ENCODE data around the gene MX2. TPM values are rescaled to one million over a fixed set of nuclear protein-coding genes. Genes with fewer than 3 reads are reported as not detected.

Gene MX2
- total and polyA plus RNA-seq, 9 of the 15 experiments (the other 6 are each of a cell fraction or from before 2014, with no cell fraction given): 0.10 to 0.95 (median 0.47) TPM; not detected in 1

- TF ChIP-seq, protein P1, sequence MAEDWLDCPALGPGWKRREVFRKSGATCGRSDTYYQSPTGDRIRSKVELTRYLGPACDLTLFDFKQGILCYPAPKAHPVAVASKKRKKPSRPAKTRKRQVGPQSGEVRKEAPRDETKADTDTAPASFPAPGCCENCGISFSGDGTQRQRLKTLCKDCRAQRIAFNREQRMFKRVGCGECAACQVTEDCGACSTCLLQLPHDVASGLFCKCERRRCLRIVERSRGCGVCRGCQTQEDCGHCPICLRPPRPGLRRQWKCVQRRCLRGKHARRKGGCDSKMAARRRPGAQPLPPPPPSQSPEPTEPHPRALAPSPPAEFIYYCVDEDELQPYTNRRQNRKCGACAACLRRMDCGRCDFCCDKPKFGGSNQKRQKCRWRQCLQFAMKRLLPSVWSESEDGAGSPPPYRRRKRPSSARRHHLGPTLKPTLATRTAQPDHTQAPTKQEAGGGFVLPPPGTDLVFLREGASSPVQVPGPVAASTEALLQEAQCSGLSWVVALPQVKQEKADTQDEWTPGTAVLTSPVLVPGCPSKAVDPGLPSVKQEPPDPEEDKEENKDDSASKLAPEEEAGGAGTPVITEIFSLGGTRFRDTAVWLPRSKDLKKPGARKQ (CRISPR knock-in tag; IDR thresholded peaks at IDR 0.05): no peak
- TF ChIP-seq COPS2 (conservative IDR thresholded peaks at IDR 0.05) (no peak), NR1H2 (CRISPR knock-in tag; IDR thresholded peaks at IDR 0.05) (no peak), CGGBP1 (CRISPR knock-in tag; IDR thresholded peaks at IDR 0.05) (no peak), BRF2 (IDR thresholded peaks at IDR 0.05; ENCODE audit: borderline replicate concordance, insufficient read depth, insufficient read length) (no peak), TEAD4 (IDR thresholded peaks at IDR 0.05; ENCODE audit: low read length) (no peak), TEAD4 (CRISPR knock-in tag; IDR thresholded peaks at IDR 0.05; ENCODE audit: borderline replicate concordance) (no peak), KLF10 (CRISPR knock-in tag; IDR thresholded peaks at IDR 0.05) (no peak)
- TF ChIP-seq, protein P2, sequence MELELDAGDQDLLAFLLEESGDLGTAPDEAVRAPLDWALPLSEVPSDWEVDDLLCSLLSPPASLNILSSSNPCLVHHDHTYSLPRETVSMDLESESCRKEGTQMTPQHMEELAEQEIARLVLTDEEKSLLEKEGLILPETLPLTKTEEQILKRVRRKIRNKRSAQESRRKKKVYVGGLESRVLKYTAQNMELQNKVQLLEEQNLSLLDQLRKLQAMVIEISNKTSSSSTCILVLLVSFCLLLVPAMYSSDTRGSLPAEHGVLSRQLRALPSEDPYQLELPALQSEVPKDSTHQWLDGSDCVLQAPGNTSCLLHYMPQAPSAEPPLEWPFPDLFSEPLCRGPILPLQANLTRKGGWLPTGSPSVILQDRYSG (tag; conservative IDR thresholded peaks at IDR 0.05; ENCODE audit: low read depth): no peak
- TF ChIP-seq, protein P3, sequence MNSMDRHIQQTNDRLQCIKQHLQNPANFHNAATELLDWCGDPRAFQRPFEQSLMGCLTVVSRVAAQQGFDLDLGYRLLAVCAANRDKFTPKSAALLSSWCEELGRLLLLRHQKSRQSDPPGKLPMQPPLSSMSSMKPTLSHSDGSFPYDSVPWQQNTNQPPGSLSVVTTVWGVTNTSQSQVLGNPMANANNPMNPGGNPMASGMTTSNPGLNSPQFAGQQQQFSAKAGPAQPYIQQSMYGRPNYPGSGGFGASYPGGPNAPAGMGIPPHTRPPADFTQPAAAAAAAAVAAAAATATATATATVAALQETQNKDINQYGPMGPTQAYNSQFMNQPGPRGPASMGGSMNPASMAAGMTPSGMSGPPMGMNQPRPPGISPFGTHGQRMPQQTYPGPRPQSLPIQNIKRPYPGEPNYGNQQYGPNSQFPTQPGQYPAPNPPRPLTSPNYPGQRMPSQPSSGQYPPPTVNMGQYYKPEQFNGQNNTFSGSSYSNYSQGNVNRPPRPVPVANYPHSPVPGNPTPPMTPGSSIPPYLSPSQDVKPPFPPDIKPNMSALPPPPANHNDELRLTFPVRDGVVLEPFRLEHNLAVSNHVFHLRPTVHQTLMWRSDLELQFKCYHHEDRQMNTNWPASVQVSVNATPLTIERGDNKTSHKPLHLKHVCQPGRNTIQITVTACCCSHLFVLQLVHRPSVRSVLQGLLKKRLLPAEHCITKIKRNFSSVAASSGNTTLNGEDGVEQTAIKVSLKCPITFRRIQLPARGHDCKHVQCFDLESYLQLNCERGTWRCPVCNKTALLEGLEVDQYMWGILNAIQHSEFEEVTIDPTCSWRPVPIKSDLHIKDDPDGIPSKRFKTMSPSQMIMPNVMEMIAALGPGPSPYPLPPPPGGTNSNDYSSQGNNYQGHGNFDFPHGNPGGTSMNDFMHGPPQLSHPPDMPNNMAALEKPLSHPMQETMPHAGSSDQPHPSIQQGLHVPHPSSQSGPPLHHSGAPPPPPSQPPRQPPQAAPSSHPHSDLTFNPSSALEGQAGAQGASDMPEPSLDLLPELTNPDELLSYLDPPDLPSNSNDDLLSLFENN (IDR thresholded peaks at IDR 0.05; ENCODE audit: low read depth in 2 of 2, low read length in 2 of 2): no peak
Measured at GRCh38 chr21:41432562-41433460, 71.0 kb downstream of the MX2 start (continued).

All from K562 (cell line).